ENCODE data around the gene EHMT2. TPM values are rescaled to one million over a fixed set of nuclear protein-coding genes. Genes with fewer than 3 reads are reported as not detected.

The EHMT2 gene
- total RNA-seq = 10 to 100 TPM; 60.9 to 61.4 TPM

DNA sequence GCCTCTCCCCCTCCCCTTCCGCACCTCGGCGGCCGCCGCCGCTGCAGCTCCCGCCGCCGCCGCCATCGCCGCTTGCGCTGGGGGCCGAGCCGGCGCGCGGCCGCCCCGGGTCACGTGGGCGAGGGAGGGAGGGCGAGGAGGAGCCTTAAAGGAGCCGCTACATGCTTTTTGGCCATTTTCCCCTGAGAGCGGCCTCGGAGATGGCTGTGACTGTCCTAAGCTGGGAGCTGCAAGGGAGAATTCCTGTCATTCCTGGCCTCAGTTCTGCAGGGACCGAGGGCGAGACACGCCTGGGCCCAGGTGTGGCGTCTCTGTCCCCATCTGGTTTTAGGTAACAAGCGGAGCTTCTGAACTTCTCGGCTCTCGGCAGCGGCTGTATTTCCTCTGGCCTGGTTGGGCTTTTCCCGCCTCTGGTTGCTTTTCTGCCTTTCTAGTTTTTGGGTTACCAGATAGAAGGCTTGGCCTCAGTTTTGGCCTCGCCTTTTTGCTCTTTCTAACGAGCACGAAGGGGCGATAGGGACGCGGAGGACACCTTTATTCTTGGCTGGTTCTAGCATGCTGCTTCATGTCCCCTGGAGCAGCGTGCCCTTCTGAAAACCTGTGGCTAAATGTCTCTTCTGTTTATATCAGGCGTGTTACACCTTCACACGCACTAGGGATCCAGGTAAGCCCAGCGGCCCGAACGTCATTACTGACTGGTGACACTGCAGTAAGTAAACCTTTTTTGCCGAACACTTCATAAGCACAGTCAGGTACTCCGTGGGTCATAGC is at the start of gene EHMT2:
Gene EHMT2 (minus strand): TSS at position 87 of the 771 bp plus-strand sequence. CDS start 21 bp downstream, at position 66.

GRCh38 chr6:31945507-31946369 is 48.2 kb upstream of the EHMT2 start, which contains the start of gene CFB:
TSS of gene CFB (plus strand) at chr6:31946095. CDS start at chr6:31946222, 127 bp downstream.

DNA sequence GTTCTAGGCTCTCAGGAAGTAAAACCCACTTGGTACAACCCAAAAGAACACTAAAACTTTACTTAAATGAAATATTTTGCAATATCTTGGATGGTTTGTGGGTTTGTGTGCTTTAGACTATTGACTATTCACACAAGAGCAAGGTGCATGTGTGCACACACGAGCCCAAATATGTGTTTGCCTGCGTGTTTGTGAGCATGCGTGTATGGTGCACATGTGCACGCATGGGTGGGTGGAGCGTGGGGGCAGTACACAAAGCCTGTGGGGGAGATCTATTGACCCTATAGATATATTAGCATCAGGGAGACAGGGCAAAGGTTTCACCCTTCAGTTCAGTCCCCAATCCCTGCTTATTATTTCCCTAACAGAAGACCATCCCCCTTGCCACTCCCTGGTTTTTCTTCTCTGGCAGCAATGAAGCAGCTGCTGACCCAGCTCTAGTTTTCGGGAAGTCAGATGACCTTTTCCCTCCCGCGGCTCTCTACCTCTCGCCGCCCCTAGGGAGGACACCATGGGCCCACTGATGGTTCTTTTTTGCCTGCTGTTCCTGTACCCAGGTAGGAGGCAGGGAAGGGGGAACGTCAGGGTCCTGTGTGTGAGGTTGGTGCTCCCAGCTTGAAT is 29.9 kb upstream of the EHMT2 start, which contains the start of gene C2:
Gene C2 (plus strand): TSS at position 476 of the 621 bp plus-strand sequence. CDS start 36 bp downstream, at position 512.

GRCh38 chr6:31901953-31902643 is 4.6 kb upstream of the EHMT2 start, which contains the start of gene ZBTB12:
TSS of gene ZBTB12 (minus strand) at chr6:31902086. CDS start at chr6:31901305, 781 bp downstream.

GRCh38 chr6:31878726-31879125 is 18.8 kb downstream of the EHMT2 start, which contains the start of gene SLC44A4:
TSS of gene SLC44A4 (minus strand) at chr6:31878997. CDS start at chr6:31878980, 17 bp downstream.

DNA sequence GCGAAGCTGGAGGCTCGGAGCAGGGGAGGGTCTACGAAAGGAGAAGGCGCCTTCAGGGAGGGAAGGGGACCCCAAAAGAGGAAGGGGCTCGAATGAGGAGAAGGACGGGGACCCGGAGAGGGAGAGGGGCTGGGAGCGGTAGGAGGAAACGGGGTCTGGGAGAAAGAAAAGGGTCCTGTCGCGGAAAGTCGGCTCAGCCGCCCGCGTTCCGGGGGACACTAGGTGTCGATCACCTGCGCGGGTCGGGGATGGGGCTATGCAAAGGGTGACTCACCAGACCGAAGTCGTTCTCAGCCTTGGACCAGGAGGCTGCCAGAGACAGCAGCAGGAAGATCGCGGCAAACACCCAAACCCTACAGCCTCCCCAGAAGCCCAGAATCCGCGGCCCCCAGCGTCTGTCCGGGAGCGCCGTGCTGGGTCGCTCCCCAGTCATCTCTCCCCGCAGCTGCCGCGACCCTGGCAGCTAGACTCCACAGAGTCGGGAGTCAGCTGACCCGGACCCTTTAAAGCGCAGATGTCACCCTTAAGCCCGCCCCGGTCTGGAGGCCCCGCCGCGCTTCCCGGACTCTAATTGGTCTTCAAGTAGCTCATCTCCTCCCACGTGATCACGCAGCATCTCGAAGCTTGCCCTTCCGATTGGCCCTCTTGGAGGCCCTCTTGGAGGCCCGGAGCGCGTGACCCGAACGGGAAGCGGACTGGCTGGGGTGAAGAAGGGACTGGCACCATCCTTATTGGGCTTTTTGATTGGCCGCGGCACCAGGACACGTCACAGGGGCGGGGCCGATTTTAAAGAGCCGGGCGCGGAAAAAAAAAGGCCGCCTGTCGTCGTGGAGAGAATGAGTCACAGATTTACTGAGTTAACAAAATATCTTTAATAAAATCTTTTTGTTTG is 34.9 kb downstream of the EHMT2 start, which contains the start of gene NEU1:
Gene NEU1 (minus strand): TSS at position 478 of the 892 bp plus-strand sequence. CDS start 45 bp downstream, at position 433.

Other genes with a start within 250 kb of the EHMT2 start
- gene BAG6, start 245.0 kb downstream of the EHMT2 start, total RNA-seq = 100 to 1,000 TPM; 278 to 280 TPM
- 1 to 10 TPM; 3.8 to 3.9 TPM for gene APOM, start 241.8 kb downstream of the EHMT2 start, total RNA-seq
- gene C6orf47, start 236.9 kb downstream of the EHMT2 start, total RNA-seq = 10 to 100 TPM; 23.6 to 24.2 TPM
- 10 to 100 TPM; 26.4 to 29.1 TPM for gene GPANK1, start 232.7 kb downstream of the EHMT2 start, total RNA-seq
- gene CSNK2B, start 231.6 kb downstream of the EHMT2 start, total RNA-seq = 100 to 1,000 TPM; 181 to 195 TPM
- gene LY6G5B, start 227.7 kb downstream of the EHMT2 start, total RNA-seq = 10 to 100 TPM; 20.3 to 23.5 TPM
- gene LY6G5C, start 216.6 kb downstream of the EHMT2 start, total RNA-seq = 1 to 10 TPM; 1.8 to 2.2 TPM
- gene ABHD16A, start 194.4 kb downstream of the EHMT2 start, total RNA-seq = 10 to 100 TPM; 50.4 to 54.9 TPM
- gene LY6G6F, start 190.8 kb downstream of the EHMT2 start, total RNA-seq = not detected
- gene LY6G6D, start 182.3 kb downstream of the EHMT2 start, total RNA-seq = not detected
- gene LY6G6C, start 176.0 kb downstream of the EHMT2 start, total RNA-seq = not detected
- gene MPIG6B, start 174.3 kb downstream of the EHMT2 start, total RNA-seq = under 1 TPM; 0.22 to 0.43 TPM
- gene DDAH2, start 168.4 kb downstream of the EHMT2 start, total RNA-seq = 10 to 100 TPM; 18.1 to 18.9 TPM
- 100 to 1,000 TPM; 534 to 538 TPM for gene CLIC1, start 161.2 kb downstream of the EHMT2 start, total RNA-seq
- 10 to 100 TPM; 47.4 to 47.7 TPM for gene MSH5, start 157.7 kb downstream of the EHMT2 start, total RNA-seq
- gene SAPCD1, start 135.0 kb downstream of the EHMT2 start, total RNA-seq = 10 to 100 TPM; 11.3 to 12.0 TPM
- gene VWA7, start 120.4 kb downstream of the EHMT2 start, total RNA-seq = 1 to 10 TPM; 3.8 to 3.9 TPM
- 10 to 100 TPM; 74.6 to 79.2 TPM for gene VARS1, start 101.9 kb downstream of the EHMT2 start, total RNA-seq
- gene LSM2, start 90.7 kb downstream of the EHMT2 start, total RNA-seq = 10 to 100 TPM; 72.5 to 75.6 TPM
- 1 to 10 TPM; 3.7 to 3.8 TPM for gene HSPA1L, start 82.4 kb downstream of the EHMT2 start, total RNA-seq
- 10 to 100 TPM; 75.8 to 83.8 TPM for gene HSPA1A, start 82.2 kb downstream of the EHMT2 start, total RNA-seq
- 10 to 100 TPM; 35.5 to 35.9 TPM for gene HSPA1B, start 70.0 kb downstream of the EHMT2 start, total RNA-seq
- 10 to 100 TPM; 23.4 to 23.7 TPM for gene NEU1, start 34.9 kb downstream of the EHMT2 start, total RNA-seq
- not detected for gene SLC44A4, start 18.7 kb downstream of the EHMT2 start, total RNA-seq
- gene ZBTB12, start 4.4 kb upstream of the EHMT2 start, total RNA-seq = 1 to 10 TPM; 1.5 to 2.4 TPM
- gene C2, start 30.0 kb upstream of the EHMT2 start, total RNA-seq = under 1 TPM; 0.51 to 0.93 TPM
- gene CFB, start 48.4 kb upstream of the EHMT2 start, total RNA-seq = not detected
- 10 to 100 TPM; 60.9 to 61.7 TPM for gene NELFE, start 61.3 kb upstream of the EHMT2 start, total RNA-seq
- 10 to 100 TPM; 71.6 to 77.8 TPM for gene SKIC2, start 61.5 kb upstream of the EHMT2 start, total RNA-seq
- 10 to 100 TPM; 17.1 to 17.9 TPM for gene DXO, start 74.4 kb upstream of the EHMT2 start, total RNA-seq
- 1 to 10 TPM; 4.2 to 6.2 TPM for gene C4A, start 84.4 kb upstream of the EHMT2 start, total RNA-seq
- gene C4B, start 117.1 kb upstream of the EHMT2 start, total RNA-seq = 1 to 10 TPM; 3.4 to 3.5 TPM
- gene CYP21A2, start 140.7 kb upstream of the EHMT2 start, total RNA-seq = not detected
- gene TNXB, start 211.6 kb upstream of the EHMT2 start, total RNA-seq = 1 to 10 TPM; 4.8 to 6.6 TPM
- gene ATF6B, start 230.5 kb upstream of the EHMT2 start, total RNA-seq = 100 to 1,000 TPM; 125 to 139 TPM
- 1 to 10 TPM; 4.9 to 5.1 TPM for gene FKBPL, start 232.6 kb upstream of the EHMT2 start, total RNA-seq

Data from activated naive CD4-positive, alpha-beta T cell treated with anti-CD3 and anti-CD28 coated beads, Interleukin-2, amount 10 ng/mL, durations not matched to agents 5 hours and 36 hours (primary cell).